HG03039 (cell line): ENCODE results near the gene STEAP4.
"Not testable (repeated sequence)": the region's sequence is repeated elsewhere in the genome, so short reads cannot be mapped to it uniquely, and the experiment has no call there.

Experiments used
- ATAC-seq: cut with Tn5 transposase; IDR thresholded peaks from one replicate; pipeline ENCODE4 v1.9.1; 2021; ENCODE audit warnings: mild to moderate bottlenecking, moderate library complexity; ENCODE audit not compliant: unreplicated experiment

Gene STEAP4

DNA sequence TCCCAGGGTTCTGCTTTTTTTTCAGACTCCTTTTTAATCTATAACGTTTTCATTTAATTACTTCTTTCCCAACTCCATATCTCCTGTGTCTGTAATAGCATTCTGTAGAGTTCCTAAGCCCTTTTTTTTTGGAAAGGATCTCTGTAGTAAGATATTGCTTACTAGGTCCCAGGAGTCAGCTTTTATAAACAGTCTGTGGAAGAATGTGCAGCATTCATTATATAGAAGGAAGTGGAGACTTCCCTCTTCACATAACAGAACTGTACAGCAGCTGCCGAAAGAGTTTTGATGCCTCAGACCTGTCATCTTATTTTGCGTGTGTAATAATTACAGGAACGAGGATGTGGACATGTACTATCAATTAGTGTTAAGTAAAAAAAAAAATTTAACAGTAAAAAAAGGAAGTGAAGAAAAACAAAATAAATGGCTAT lies 7.4 kb upstream of the STEAP4 start:
- no peak for ATAC-seq

DNA sequence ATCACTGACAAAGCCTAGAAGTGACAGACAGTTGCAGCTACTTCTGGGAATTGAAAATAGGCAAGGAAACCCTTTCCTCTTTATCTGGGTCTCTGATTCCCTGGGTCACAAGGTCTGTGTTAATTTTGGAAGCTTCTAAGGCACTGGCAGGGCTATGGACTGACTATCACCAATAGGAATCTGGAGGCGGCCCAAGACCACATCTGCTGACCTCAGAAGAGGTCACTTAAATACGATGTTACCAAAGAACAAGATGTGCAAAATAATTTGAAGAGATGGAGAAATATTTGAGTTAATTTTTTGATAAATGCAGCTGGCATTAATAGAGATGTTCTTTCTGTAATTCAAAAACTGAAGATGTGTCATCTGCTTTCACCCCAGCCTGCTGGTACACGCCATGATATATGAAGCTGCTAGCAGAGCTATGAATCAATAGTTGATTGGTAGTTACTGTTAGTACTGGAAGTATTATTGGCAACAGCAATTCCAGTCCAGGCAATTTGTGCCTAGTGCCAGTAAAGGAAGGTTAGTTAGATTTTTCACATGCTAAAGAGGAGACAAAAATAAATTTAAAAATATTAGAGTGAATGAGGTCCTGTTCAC lies 5.5 kb upstream of the STEAP4 start:
- ATAC-seq = no peak

DNA sequence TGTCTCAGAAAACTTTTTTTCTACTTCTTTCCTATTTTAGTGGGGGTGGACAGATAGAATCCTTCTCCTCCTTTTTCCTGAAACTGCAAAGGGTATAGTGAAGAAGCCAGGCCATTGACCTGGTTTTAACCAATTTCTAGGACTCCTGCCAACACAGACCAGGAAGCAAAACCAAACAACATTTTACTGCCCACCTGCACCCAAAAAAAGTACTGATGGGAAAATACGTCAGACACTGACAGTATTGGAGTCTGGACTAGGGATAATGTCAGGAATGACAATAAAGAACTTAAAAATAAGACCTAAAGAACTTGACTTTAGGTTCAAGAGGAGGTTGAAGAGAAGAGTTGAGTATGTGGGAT lies 5.0 kb upstream of the STEAP4 start:
- ATAC-seq = no peak

DNA sequence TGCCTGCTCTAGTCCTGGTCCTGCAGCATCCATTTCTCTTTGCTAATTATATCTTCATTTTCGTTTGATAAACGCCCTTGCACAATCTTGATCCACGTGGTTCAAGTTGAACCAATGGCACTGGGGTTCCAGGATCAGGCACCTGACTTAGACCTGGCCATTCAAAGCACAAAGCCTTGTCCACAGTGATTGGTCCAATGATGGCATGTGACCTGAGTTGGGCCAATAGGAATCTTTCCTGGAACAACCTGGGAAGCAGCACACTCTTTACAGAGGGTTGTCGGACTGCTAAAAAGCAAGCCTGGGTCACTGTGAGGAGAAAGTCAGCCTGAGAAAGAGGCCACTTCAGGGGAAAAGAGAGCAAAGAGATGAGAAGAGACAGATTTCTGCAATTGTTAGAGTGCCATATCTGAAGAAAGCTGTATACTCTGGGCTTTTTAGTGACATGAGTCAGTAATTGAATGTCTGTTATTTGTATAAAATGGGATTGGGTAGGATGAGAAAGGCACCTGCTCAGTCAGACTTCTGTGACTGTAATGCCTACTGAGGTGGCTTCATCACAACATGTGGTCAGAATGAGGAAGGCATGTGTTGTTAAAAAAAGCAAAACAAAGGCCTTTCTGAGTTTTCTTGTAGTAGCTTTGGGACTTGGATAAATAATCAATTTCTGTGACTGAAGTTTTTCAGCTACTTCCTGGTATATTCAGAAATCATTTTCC lies 4.4 kb upstream of the STEAP4 start:
- no peak for ATAC-seq

DNA sequence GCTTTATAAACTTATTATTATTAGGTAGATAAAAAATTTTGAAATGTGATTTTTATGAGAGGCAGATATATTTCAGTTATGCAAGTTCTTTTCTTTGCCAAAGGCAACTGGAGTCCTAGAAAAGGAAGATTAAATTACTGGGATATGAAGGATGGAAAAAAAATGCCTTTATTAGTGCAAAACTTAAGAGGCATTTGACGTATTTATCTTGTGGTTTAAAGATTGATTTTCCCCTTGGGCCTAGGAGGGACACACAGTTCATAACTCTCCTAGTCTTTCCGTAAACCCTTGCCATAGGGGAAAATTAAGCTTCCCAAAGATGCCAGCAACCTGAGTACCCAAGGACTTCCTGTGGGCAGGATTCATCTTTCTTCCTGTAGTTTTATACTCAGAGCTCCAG lies 3.1 kb upstream of the STEAP4 start:
- no peak for ATAC-seq

DNA sequence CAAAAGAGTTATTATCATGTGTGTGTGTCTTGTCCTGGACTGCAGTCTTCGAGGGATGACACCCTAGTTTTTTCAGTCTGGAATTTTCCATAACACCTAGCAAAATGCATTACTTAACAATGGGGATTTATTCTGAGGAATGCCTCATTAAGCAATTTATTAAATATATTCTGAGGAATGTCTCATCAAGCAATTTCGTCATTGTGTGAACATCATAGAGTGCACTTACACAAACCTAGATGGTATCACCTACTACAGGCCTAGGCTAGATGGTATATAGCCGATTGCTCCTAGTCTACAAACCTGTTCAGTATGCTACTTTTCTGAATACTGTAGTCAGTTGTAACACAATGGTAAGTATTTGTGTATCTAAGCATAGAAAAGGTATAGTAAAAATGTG lies 1.1 kb upstream of the STEAP4 start:
- no peak for ATAC-seq

DNA sequence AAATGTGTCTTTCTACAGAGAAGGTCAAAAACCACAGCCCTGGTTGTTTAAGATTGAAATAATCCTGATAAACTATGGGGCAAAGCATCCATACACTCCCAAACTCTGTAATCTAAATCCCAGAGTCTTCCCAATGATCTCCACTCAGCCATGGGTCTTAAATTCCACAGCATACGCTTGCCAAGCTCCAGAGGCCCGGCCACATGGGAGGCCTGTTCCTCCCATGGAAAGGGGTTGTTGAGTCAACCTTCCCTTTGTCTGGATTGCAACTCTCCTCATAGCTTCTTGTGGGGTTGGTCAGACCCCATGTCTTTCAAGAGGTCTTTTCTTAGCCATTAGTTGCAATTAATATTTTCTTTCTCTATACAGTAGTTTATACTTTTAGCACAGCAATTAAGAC lies 718 bp upstream of the STEAP4 start:
- no peak for ATAC-seq

DNA sequence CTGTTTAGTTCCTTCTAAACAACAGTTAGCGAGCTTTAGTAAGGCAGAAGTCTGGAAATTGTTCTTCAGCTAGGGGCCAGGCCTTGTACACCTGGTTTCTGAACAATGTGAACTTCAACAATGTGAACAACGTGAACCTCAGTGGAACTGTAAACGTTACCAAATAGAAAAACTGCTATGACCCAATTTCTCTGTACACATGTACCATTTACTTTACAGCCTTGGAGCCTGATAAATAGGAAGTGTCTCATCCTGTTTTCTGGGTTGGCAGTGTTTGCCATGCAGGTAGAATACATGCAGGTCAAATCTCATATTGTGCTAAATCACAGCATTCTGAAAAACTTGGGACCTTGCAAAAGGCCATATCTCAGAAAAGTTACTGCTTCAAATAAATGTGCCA lies 1.6 kb downstream of the STEAP4 start:
- no peak for ATAC-seq

DNA sequence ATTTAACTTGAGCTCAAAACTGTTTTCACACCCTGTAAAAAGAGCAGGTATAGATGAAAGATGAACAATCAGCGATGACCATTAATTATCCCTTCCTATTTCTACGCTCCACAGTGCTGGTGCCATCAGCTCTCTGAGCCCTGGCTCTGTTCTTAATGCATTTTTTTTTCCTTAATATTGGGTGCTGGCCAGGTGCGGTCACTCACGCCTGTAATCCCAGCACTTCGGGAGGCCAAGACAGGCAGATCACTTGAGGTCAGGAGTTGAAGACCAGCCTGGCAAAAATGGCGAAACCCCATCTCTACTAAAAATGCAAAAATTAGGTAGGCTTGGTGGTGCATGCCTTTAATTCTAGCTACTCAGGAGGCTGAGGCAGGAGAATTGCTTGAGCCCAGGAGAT lies 4.2 kb downstream of the STEAP4 start:
- ATAC-seq = no peak

DNA sequence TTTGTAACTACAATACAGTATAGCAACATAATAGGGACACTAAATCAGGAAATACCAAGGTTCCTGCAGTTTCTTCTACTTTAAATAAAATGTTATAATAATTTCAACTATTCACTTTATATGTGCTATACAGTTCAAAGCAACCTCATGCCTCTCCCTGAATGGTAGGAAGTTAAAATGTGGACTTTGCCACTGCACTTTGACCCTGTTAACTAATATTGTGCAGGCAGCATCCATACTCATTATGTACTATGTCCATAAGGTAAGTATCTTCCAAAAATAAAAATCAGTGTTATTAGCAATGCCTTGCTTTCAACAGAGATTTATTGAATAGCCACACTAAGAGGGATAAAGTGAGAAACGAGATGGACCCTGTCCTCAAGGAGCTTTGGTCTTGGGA lies 4.8 kb downstream of the STEAP4 start:
- ATAC-seq = no peak

DNA sequence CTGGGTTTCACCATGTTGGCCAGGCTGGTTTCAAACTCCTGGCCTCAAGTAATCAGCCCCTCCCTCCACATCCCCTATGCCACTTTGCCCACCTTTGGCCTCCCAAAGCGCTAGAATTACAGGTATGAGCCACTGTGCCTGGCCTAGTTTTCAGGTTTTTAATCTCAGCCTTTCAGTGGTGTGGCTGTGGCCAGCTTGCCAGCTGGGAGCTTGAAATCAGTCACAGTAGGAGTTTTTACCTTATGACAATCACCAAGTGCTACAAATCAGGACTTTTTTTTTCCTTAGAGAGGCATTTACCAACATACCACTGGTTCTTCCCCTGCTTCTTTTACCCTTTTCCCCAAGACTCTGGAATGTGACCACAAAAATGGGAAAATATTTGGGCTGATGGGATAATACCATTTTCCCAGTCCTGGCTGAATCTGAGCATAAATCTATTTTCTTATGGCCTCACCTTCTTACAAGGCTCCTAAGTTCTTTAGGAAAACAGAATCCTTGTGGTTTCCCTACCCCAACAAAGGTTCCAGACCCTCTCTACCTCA lies 6.2 kb downstream of the STEAP4 start:
- ATAC-seq = no peak

DNA sequence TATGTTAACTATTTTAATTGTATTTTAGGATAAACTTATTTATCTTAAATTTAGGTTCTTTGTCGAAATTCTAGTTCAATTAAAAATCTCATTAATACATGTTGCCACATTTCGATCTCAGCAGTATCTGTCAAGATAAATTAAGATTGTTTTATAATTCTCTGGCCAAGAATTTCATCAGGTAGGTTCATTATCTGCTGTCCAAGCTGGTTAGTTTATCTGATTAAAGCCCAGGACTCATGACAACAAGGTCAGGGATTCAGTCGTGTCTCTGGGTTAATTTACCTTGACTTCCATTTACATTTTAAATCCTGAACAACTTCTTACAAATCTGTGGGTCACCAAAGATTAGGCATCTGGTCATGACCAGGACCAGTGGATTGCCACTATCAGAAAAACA lies 7.6 kb downstream of the STEAP4 start:
- no peak for ATAC-seq

DNA sequence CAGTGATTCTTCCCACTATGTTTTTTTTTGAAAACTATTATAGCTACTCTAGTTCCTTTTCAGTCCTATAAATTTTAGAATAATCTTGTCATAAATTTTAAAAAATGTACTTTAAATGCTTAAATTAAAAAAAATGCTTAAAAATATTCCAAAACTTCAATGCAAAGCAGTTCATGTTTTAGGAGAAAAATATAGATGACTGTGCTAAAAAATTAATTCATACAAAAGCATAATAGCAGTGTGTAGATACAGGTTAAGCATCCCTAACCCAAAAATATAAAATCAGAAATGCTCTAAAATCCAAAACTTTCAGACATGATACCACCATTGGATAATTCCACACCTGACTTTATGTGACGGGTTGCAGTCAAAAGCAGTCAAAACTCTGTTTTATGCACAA lies 12.8 kb downstream of the STEAP4 start:
- no peak for ATAC-seq

DNA sequence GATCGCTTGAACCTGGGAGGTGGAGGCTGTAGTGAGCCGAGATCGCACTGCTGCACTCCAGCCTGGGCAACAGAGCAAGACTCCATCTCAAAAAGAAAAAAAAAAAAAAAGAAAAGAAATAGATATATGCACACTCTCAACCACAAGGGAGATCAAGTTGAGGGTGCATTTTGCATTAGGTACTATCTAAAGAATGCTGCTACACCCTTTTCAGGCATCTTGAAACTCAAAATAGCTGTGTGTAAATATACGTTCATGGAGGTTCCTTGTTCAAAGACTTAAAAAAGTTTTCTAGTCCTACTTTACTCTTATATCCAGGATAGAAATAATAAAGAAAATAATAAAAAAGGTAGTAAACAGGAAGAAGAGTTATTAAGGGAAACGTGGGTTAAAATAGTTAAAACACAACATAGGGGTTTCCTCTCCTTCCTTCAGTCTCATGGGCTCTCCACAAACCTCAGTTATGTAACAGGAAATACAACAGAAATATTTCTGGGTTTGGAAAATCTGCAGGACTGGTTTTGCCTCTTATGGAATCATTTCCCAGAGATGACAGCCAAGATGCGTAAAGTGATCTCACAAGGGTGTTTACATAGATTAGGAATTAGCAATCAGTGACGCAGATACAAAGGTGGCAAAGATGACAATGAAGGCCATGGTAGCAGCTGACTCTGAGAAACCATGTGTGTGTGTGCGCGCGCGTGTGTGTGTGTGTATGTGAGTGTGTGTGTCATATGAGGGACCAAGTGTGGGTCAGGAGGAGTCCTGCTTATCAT lies 15.1 kb downstream of the STEAP4 start:
- no peak for ATAC-seq

DNA sequence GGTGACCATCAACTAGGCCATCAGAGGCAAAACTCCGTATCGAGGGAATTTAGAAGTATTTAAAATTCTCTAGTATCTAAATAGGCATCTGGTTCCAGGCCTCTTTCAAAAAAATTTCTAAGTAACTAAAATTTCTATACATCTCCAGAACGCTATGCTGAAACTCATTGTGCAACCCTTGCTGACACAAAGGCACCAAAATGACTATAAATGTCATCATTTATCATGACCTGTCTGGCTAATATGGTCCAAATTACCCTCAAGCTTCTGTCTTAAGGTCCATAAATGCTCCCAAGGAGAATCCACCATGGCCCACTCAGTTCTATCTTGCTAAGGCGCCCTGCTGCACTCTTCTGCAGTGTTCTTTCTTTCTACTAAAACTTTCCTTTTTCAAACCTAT lies 16.2 kb downstream of the STEAP4 start:
- ATAC-seq = no peak

DNA sequence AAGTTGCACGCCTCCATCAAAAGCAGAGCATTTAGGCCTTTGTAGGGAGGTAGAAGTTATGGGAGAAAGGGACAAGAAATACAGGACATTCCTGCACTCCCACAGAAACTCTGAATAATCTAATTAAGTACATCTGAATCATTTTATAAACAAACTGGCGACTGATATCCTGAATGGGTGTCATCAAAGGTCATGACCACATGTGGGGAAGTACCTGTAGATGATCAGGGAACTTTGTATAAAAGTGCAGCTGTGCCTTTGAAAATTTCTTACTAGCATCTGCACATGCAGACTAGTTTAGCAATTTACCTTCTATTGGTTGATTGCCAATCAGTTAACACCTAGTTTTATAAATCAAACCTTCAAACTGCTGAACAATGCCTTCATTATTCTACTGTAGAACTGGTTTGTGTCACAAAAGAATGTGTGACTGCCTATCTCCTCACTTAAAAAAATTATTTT lies 17.1 kb downstream of the STEAP4 start:
- ATAC-seq = no peak

DNA sequence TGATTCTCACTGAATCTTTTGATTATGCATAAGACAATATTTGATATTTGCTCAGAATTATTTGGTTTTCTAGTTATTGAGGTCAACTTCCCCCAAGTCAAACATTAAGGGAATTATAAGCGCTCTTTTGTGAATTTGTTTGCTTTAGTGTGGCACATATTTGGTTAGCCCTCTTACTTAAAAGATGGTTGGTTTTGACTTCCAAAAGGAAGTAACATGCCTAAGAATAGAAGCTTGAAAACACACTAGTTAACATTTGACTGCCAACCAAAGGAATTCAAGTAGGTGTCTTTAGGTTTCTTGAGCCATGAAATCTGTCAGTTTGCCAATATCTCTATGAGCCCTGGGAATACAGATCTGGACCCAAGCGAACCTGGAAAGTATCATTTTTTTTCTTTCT lies 24.9 kb downstream of the STEAP4 start:
- no peak for ATAC-seq

DNA sequence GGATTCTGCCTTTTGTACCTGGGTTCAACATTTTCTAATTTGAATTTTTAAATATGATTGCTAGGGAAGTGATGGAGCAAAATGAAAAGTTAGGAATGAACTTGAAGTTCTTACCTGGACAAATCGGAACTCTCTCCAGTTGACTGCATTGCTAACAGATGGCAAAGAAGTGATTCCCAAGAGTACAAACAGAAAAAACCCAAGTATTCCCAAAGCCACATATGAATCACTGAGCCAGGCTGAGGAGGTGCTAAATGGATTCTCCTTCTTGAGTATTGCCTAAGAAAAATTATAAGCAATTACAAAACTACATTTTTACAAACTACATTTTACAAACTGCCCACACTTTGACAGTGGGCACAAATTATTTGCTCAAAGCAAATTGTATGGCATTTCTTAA lies 25.9 kb downstream of the STEAP4 start:
- ATAC-seq = no peak

DNA sequence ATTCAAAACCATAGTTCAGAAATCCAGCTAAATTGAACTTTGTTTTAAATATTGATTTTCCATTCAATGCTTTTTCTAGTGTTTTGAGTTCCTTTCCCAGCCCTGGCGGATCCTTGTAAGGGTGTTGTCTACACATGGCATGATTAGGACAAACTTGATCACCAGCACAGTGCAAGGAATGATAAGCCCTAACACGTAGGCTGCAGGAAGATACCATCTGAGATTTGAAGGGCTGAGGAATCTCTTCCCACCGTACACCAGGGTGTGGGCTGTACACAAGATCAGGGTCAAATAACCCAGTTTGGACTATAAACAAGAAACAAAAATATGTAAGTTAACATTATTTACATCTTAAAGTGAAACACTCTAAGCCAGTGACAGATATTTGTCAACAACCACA lies 27.4 kb downstream of the STEAP4 start:
- ATAC-seq = no peak

DNA sequence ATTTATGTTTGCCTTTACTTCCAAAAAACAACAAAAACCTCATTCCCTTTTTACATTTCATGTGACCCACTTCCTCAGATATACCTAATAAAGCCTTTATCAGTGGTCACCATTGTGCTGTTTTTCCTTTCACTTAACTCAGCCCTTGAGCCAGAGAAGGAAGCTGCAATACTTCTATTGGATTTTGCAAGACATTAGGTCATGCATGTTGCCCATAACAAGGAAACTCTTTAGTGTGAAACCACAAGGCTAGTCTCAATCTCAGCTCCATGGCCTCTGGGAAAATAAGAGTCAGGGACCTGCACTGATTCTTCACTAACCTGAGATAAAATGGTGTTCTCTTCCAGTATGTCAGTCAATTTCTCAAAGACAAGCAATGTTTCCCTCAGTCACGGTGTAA lies 27.8 kb downstream of the STEAP4 start:
- ATAC-seq = no peak

DNA sequence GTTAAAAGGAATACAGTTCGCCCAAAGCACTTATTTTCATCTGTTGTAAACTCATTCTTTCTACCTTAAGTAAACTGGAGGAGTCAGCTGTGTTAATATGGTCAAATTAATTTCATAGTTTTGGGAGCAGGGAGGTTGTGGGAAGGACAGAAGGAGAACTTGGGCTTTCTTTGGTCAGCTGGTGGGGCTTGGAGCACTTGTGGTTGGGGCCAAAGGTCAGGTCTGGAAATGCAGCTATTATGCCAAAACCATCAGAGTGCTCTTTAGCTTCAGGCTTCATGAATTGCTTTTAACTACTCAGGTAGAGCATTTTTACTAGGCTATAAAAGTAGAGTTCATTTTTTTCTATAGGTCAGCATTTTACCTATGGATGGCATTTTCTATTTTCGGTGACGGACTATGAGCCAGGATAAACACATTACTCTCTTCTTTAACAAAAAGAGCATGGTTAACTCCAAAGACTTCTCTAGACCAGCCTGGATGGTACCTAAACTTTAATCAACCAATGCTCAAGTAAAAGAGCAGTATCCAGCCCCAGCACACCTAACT lies 30.0 kb downstream of the STEAP4 start:
- ATAC-seq = no peak

DNA sequence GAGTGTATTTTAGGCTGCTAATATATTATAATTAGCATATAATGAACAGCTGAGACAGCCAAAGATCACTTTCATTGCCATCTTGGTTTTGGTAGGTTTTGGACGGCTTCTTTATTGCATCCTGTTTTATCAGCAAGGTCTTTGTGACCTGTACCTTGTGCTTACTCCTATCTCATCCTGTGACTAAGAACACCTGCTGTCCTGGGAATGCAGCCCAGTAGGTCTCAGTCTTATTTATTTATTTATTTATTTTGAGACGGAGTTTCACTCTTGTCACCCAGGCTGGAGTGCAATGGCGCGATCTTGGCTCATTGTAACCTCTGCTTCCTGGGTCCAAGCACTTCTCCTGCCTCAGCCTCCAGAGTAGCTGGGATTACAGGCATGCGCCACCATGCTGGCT lies 31.8 kb downstream of the STEAP4 start:
- not testable (repeated sequence) for ATAC-seq
